Keratinocyte (primary cell): ENCODE results near the gene DLX3. TPM values are rescaled to one million over a fixed set of nuclear protein-coding genes. Genes with fewer than 3 reads are reported as not detected.

Experiments used
- DNase-seq: peaks from one replicate; pipeline ENCODE4 v3.0.0-alpha.2; 2011; ENCODE audit warnings: low read depth, missing footprints, low spot score
- FAIRE-seq: peaks from 2 replicates; lab custom pipeline; 2011; peaks lifted over from hg19 to GRCh38; lab: Jason Lieb, UNC
- H2AFZ ChIP-seq: 2 replicates; pipeline ENCODE4 v1.6.0; 2012; ENCODE audit warnings: low read length, control low read depth, inconsistent platforms; ENCODE audit not compliant: control insufficient read depth
- H3K27ac ChIP-seq: 2 replicates; pipeline ENCODE4 v1.5.1; 2011; ENCODE audit warnings: low read length; ENCODE audit not compliant: control insufficient read depth, insufficient read depth
- H3K27me3 ChIP-seq: 3 replicates; pipeline ENCODE4 v1.6.0; 2011; ENCODE audit warnings: low read length; ENCODE audit not compliant: control insufficient read depth, insufficient read depth; ENCODE audit errors: extremely low read depth
- H3K36me3 ChIP-seq, 2 experiments: 2 replicates in 1 of 2; 3 replicates in 1 of 2; pipeline ENCODE4 v1.5.1; 2011; ENCODE audit warnings: low read length in 2 of 2, mild to moderate bottlenecking in 1 of 2; ENCODE audit not compliant: control insufficient read depth in 2 of 2, insufficient read depth in 2 of 2; ENCODE audit errors: extremely low read depth in 1 of 2
- H3K4me1 ChIP-seq: 3 replicates; pipeline ENCODE4 v1.5.1; 2011; ENCODE audit warnings: low read length; ENCODE audit not compliant: control insufficient read depth, insufficient read depth; ENCODE audit errors: extremely low read depth
- H3K4me2 ChIP-seq: 3 replicates; pipeline ENCODE4 v1.6.0; 2011; ENCODE audit warnings: low read depth, low read length; ENCODE audit not compliant: control insufficient read depth, insufficient read depth; ENCODE audit errors: extremely low read depth
- H3K4me3 ChIP-seq, 3 experiments: fragments of 200-600 bp in 1 of 3; sonication (generic) in 1 of 3; 2 replicates in 2 of 3; 3 replicates in 1 of 3; pipeline ENCODE4 v1.5.1; 2011 to 2016; ENCODE audit warnings: low read length in 3 of 3, mild to moderate bottlenecking in 3 of 3, control low read depth in 2 of 3, inconsistent platforms in 1 of 3, low read depth in 1 of 3, mixed read lengths in 1 of 3, mixed run types in 1 of 3, moderate library complexity in 1 of 3; ENCODE audit not compliant: control insufficient read depth in 2 of 3, insufficient read depth in 2 of 3; ENCODE audit errors: extremely low read depth in 1 of 3
- H3K79me2 ChIP-seq: 2 replicates; pipeline ENCODE4 v1.6.0; 2012; ENCODE audit warnings: low read length; ENCODE audit not compliant: control insufficient read depth, insufficient read depth
- H3K9ac ChIP-seq: 3 replicates; pipeline ENCODE4 v1.6.0; 2011; ENCODE audit warnings: low read length; ENCODE audit not compliant: control insufficient read depth, insufficient read depth; ENCODE audit errors: extremely low read depth
- H3K9me1 ChIP-seq: 3 replicates; pipeline ENCODE4 v1.6.0; 2011; ENCODE audit warnings: low read length; ENCODE audit not compliant: control insufficient read depth, insufficient read depth; ENCODE audit errors: extremely low read depth
- H3K9me3 ChIP-seq: 2 replicates; pipeline ENCODE4 v1.5.1; 2012; ENCODE audit warnings: low read depth, low read length; ENCODE audit not compliant: control insufficient read depth
- H4K20me1 ChIP-seq: 3 replicates; pipeline ENCODE4 v1.6.0; 2011; ENCODE audit warnings: low read length; ENCODE audit not compliant: control insufficient read depth, insufficient read depth; ENCODE audit errors: extremely low read depth
- EZH2 ChIP-seq: IDR thresholded peaks from one replicate; pipeline ENCODE4 v1.6.1; 2012; ENCODE audit warnings: inconsistent platforms, mild to moderate bottlenecking, low read length, moderate library complexity
- dilution Hi-C: fragments of 300-500 bp; cut with MboI; formaldehyde crosslinking; loops from one replicate; pipeline ENCODE4 v1.7.0; 2020; ENCODE audit warnings: low sequenced_read_pairs; ENCODE audit not compliant: extremely low pct_ligation_motif_present
- polyA plus RNA-seq, 5 experiments: library from polyadenylated mRNA; depleted of rRNA in 3 of 5; stranded (reverse) in 3 of 5; stranded (forward) in 1 of 5; unstranded in 1 of 5; fragments of >200 nt; gene quantifications; 1 replicate in 1 of 5; 2 replicates in 3 of 5; 3 replicates in 1 of 5; pipeline versions ENCODE4 v1.2.1 to v1.2.3, GENCODE V29; 2011 to 2012; ENCODE audit warnings: missing spikeins in 2 of 5, low read depth in 1 of 5, low replicate concordance in 1 of 5
- TF ChIP-seq, protein P1 (sequence below), 3 experiments: IDR thresholded peaks in 1 of 3; conservative IDR thresholded peaks in 1 of 3; optimal IDR thresholded peaks in 1 of 3; 2 replicates in 2 of 3; 3 replicates in 1 of 3; pipeline versions ENCODE3 to v1.5.1; 2011; ENCODE audit warnings: low read length in 3 of 3, mild to moderate bottlenecking in 3 of 3, moderate library complexity in 2 of 3, control low read depth in 1 of 3, inconsistent platforms in 1 of 3; ENCODE audit not compliant: insufficient read depth in 2 of 3; ENCODE audit errors: extremely low read depth in 1 of 3

Gene DLX3
- polyA plus RNA-seq, 1 donor (not counting 4 experiments of a cell fraction or from before 2014, with no cell fraction given), result 0.72 TPM

DNA sequence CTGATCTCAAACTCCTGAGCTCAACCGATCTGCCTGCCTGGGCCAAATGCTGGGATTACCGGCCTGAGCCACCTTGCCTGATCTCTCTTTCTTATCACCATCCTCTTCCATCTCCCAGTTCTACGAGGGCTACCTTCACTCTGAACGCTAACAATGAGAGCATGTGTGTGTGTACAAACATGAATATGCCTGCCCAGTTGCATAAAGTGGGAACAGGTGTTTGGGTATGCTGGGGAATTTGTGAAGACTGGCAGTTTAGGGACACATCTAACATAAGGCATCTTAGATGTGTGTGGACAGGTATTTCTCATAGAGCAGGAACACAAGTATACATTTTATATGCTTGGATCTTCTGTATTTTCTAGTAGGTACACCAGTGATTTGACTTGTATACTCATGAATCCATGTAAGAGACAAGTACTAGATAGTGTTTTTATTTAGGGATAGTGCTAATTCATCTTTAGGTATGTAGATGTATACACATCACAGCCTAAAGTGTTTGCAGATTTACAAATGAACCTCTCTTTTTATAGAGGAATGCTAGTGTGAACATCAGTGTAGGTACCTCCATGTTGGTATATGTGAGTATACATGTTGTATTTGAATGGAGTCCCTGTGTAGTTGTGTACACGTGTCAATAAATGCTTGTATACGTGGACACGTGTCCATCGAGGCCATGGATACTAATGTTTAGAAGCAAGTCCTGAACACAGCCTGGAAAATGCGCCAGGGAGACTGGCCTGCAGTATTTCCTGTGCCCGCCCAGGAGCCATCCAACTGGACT, 27.2 kb downstream of the DLX3 start:
- no peak for DNase-seq
- Histone ChIP-seq H3K4me3 (peak overlapping the region; percentile 13 to 68 (median 19)), H3K79me2 (no peaks in the 10 kb centered on the region), H3K4me2 (peak overlapping the region; percentile 94), H3K9me3 (no peaks in the 10 kb centered on the region), H4K20me1 (no peaks in the 10 kb centered on the region), H3K4me1 (peaks cover 7% of the 10 kb centered on the region), H3K36me3 (no peaks in the 10 kb centered on the region), H3K27me3 (peaks cover 88% of the 10 kb centered on the region), H2AFZ (no peak overlapping the region), H3K27ac (peak overlapping the region; percentile 5), H3K9me1 (no peaks in the 10 kb centered on the region), H3K9ac (peak overlapping the region; percentile 44)
- peak; percentile 58 for FAIRE-seq
- peak; percentile 53 for TF ChIP-seq EZH2
- TF ChIP-seq, protein P1, sequence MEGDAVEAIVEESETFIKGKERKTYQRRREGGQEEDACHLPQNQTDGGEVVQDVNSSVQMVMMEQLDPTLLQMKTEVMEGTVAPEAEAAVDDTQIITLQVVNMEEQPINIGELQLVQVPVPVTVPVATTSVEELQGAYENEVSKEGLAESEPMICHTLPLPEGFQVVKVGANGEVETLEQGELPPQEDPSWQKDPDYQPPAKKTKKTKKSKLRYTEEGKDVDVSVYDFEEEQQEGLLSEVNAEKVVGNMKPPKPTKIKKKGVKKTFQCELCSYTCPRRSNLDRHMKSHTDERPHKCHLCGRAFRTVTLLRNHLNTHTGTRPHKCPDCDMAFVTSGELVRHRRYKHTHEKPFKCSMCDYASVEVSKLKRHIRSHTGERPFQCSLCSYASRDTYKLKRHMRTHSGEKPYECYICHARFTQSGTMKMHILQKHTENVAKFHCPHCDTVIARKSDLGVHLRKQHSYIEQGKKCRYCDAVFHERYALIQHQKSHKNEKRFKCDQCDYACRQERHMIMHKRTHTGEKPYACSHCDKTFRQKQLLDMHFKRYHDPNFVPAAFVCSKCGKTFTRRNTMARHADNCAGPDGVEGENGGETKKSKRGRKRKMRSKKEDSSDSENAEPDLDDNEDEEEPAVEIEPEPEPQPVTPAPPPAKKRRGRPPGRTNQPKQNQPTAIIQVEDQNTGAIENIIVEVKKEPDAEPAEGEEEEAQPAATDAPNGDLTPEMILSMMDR (optimal IDR thresholded peaks at IDR 0.05 in 1 of 3, IDR thresholded peaks at IDR 0.05 in 1 of 3, conservative IDR thresholded peaks at IDR 0.05 in 1 of 3; ENCODE audit: extremely low read depth in 1 of 3, insufficient read depth in 2 of 3, low read length in 3 of 3), result no peak
- dilution Hi-C loops, result no loop called here

DNA sequence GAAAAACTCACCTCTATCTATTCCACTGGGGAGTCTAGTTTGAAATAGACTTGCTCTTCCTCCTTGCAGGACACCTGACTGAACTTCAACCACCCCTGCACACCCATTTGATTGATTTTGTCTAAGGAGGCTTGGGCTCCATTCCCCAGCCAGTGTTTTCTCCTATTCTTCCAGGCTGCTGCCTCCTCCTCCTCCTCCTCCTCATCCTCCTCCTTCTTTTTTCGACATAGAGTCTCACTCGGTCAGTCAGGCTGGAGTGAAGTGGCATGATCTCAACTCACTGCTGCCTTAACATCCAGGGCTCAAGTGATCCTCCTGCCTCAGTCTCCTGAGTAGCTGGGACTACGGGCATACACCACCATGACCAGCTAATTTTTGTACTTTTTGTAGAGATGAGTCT, 27.8 kb downstream of the DLX3 start:
- dilution Hi-C loops, result no loop called here
- Histone ChIP-seq H3K9me1 (no peaks in the 10 kb centered on the region), H3K4me2 (no peak overlapping the region), H2AFZ (no peak overlapping the region), H3K27ac (no peak overlapping the region), H3K4me3 (no peak overlapping the region), H3K36me3 (no peaks in the 10 kb centered on the region), H3K4me1 (peaks cover 7% of the 10 kb centered on the region), H3K9ac (no peak overlapping the region), H4K20me1 (no peaks in the 10 kb centered on the region), H3K79me2 (no peaks in the 10 kb centered on the region), H3K27me3 (peaks cover 84% of the 10 kb centered on the region), H3K9me3 (no peaks in the 10 kb centered on the region)
- DNase-seq (no peak), FAIRE-seq (no peak)
- TF ChIP-seq, protein P1 (optimal IDR thresholded peaks at IDR 0.05 in 1 of 3, IDR thresholded peaks at IDR 0.05 in 1 of 3, conservative IDR thresholded peaks at IDR 0.05 in 1 of 3; ENCODE audit: extremely low read depth in 1 of 3, insufficient read depth in 2 of 3, low read length in 3 of 3), result no peak
- TF ChIP-seq EZH2, result no peak
